ENCODE measurements around the gene OR52E5.

The OR52E5 gene

DNA sequence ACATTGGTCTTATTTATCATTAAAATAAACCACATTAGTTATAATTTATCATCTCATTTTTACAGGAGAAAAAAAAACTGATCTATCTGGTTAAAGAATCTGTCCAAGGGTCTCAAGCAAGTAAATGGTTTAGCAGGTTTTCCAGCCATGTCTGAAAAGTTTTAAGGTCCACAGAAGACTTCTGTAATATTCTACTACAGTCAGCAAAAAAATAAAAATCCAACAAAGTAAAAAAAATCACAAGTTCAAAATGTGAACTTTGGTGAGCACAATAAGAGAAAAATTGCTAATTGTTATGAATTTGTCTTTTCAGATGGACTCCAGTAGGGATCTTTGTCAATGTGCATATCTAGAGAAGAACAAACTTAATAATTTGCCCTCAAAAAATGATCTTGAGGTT is 11.3 kb upstream of the OR52E5 start:
- TF ChIP-seq, protein P1, sequence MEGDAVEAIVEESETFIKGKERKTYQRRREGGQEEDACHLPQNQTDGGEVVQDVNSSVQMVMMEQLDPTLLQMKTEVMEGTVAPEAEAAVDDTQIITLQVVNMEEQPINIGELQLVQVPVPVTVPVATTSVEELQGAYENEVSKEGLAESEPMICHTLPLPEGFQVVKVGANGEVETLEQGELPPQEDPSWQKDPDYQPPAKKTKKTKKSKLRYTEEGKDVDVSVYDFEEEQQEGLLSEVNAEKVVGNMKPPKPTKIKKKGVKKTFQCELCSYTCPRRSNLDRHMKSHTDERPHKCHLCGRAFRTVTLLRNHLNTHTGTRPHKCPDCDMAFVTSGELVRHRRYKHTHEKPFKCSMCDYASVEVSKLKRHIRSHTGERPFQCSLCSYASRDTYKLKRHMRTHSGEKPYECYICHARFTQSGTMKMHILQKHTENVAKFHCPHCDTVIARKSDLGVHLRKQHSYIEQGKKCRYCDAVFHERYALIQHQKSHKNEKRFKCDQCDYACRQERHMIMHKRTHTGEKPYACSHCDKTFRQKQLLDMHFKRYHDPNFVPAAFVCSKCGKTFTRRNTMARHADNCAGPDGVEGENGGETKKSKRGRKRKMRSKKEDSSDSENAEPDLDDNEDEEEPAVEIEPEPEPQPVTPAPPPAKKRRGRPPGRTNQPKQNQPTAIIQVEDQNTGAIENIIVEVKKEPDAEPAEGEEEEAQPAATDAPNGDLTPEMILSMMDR (IDR thresholded peaks at IDR 0.05), result no peak

DNA sequence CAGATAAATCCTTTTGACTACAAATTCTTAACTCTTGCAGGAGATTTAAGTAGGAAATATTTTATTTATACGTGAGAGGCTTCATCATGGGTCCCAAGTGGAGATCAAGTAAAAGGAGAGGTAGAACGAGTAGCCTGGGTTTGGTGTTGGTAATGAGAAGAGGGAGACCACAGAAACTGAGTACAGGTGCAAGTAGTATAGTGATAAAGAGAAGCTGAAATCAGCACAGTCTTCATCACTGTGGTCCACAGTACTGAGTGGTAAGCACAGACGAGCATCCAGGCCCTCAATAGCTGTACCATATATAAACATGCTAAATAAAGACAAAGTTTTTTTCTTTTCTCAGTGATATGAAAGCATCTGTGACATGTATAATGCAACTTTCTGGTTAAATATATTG is 5.8 kb upstream of the OR52E5 start:
- TF ChIP-seq, protein P1 (IDR thresholded peaks at IDR 0.05), result no peak

DNA sequence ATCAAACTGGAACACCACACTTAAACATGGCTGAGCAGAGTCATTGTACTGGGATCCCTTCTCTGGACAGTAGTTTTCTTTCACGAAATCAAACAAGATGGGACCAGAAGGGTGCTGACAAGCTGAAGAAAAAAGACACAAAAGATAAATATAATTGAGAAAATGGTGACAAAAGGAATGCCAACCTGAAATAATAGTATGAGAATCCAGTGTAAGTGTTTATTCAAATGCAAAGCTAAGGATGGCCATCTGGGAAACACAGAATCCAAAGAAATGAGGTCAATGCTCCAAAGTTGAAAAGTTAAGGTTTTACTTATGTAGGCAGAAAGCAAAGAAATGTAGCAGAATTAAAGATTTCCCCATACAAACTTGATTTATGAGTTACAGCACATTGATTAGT is 5.3 kb upstream of the OR52E5 start:
- TF ChIP-seq, protein P1 (IDR thresholded peaks at IDR 0.05), result no peak

DNA sequence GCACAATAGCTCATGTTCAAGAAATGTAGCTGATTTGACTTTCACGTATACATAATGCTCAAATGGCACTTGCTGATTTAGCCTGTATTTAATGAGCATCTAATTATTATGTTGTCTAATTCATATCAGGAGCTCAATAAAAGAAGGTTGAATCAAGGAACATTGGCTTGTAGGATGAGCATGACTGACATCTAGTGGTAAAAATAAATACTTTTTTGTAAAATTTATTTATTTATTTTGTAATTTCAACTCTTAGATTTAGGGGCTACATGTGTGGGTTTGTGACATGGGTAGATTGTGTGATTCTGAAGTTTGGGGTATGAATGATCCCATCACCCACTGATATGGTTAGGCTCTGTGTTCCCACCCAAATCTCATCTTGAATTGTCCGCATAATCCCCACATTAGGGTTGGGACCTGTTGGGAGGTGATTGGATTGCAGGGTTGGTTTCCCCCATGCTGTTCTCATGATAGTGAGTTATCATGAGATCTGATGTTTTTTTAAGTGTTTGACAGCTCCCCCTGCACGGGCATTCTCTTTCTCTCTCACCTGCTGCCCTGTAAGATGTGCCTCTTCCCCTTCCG is 1.7 kb upstream of the OR52E5 start:
- TF ChIP-seq, protein P1 (IDR thresholded peaks at IDR 0.05), result peak; percentile 43

DNA sequence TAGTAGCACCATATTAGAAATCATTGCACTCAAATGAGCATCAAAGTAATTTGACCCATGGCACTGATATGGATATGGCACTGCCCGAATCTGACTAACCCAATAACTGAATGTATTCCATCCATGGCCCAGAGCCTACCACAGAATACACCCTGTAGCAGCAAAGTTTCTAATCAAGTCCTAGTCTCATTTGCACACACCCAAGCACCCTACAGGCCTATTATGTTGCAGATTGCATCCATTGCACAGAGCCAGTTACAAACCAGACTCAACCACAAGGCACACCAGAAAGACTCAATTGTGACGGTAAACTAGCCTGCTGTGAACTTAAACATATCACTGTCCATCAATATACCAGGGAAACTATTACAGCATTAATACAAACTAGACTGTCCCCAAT is 6.5 kb downstream of the OR52E5 start:
- TF ChIP-seq, protein P1 (IDR thresholded peaks at IDR 0.05), result no peak

DNA sequence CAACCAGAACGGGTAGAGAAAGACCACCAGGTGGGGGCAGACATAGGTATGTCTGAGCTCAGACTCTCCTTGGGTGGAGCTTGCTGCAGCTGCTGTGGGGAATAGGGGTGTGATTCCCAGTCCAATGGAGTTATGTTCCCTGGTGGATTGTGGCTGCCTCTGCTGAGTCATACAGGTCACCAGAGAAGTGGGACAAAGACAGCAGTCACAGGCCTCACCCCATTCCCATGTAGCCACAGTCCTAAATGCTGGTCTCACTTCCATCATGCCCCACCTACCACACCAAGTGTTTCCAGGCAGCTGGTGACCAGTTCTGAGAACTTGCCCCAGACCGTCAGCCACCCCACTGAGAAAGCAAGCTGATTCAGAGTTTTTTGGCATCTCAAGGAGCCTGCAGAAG is 17.5 kb downstream of the OR52E5 start:
- TF ChIP-seq, protein P1 (IDR thresholded peaks at IDR 0.05), result no peak

DNA sequence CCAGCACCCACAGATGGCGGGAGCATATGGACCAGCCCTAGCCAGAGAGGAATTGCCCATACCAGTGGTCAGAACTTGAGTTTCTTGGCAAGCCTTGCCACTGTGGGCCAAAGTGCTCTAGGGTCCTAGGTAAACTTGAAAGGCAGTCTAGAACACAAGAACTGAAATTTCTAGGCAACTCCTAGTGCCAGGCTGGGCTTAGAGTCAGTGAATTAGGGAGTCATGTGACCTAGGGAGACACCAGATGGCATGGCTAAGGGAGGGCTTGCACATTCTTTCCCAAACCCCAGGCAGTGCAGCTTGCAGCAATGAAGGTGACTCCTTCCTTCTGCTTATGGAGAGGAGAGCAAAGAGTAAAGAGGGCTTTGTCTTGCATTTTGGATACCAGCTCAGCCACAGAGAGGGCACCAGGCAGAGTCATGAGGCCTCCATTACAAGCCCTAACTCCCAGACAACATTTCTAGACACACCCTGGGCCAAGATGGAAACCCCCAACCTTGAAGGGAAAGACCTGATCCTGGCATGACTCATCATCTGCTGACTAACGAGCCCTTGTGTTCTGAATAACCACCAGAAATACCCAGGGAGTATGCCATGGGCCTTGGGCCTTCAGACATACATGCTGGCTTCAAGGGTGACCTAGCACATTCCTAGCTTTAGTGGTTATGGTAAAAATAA is 29.9 kb downstream of the OR52E5 start:
- TF ChIP-seq, protein P1 (IDR thresholded peaks at IDR 0.05), result no peak

DNA sequence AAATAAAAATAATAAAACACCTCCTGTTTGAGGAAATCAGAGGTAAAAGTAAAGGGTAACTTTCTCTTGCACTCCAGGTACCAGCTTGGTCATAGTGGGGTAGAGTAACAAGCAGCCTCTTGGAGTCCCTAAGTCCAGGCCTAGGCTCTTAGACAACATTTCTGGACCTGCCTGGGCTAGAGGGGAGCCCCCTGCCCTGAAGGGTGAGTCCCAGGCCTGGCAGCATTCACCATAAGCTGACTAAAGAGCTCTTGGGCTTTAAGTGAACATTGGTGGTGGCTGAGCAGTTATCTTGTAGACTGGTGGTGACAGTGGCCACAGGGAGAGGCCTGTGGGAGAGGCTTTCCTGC is 30.4 kb downstream of the OR52E5 start:
- TF ChIP-seq, protein P1 (IDR thresholded peaks at IDR 0.05), result no peak
